ENCODE data around the gene BUD13. TPM values are rescaled to one million over a fixed set of nuclear protein-coding genes. Genes with fewer than 3 reads are reported as not detected.

The BUD13 gene
- total RNA-seq, 1 donor from 2014 or later = 16.9 TPM

DNA sequence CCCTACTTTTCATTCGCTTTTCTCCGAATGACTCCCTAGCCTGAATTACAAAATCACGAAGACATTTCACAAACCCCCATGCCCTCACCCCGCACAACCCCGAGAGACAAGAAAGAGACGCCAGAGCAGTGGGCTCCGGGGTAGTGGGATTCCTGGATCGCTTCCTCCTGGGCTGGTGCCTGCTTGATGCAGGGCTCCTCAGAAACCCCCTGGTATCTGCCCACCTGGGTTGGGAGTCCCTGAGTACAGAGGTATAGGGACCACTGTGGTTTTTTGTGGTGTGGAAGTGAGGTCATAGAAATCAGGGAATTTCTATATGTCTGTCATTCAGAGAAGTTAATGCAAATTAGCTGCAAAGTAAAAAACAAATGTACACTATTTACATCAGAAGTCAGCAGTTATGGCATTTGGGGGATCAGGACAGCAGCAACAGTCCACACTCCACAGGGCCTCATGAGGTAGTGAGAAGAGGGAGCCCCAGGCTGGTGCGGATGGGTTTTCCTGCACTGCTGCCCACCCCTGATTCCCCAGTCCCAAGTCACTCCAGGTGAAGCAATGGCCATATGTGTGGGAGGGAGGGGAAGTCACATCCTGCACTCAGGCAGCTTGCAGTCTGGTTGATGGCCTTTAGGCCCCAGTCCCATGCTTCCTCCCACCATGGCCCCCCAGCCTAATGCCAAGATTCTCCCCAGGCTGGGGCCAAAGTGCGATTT is 39.6 kb downstream of the BUD13 start:
- DNase-seq (ENCODE audit: low spot score) = no peak
- no peaks in the 10 kb centered on the region for H3K36me3 Mint-ChIP-seq (ENCODE audit: low read depth, unreplicated experiment)
- TF ChIP-seq, protein P1, sequence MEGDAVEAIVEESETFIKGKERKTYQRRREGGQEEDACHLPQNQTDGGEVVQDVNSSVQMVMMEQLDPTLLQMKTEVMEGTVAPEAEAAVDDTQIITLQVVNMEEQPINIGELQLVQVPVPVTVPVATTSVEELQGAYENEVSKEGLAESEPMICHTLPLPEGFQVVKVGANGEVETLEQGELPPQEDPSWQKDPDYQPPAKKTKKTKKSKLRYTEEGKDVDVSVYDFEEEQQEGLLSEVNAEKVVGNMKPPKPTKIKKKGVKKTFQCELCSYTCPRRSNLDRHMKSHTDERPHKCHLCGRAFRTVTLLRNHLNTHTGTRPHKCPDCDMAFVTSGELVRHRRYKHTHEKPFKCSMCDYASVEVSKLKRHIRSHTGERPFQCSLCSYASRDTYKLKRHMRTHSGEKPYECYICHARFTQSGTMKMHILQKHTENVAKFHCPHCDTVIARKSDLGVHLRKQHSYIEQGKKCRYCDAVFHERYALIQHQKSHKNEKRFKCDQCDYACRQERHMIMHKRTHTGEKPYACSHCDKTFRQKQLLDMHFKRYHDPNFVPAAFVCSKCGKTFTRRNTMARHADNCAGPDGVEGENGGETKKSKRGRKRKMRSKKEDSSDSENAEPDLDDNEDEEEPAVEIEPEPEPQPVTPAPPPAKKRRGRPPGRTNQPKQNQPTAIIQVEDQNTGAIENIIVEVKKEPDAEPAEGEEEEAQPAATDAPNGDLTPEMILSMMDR (IDR thresholded peaks at IDR 0.05; ENCODE audit: unreplicated experiment) = peak; percentile 12
- H3K27me3 Mint-ChIP-seq (ENCODE audit: unreplicated experiment) = peaks cover 12% of the 10 kb centered on the region
- no peak overlapping the region for H3K27ac Mint-ChIP-seq (ENCODE audit: unreplicated experiment)
- H3K4me3 Mint-ChIP-seq (ENCODE audit: unreplicated experiment) = no peak overlapping the region
- H3K4me1 Mint-ChIP-seq (ENCODE audit: unreplicated experiment) = peaks cover 15% of the 10 kb centered on the region
- H3K9me3 Mint-ChIP-seq (ENCODE audit: unreplicated experiment) = no peaks in the 10 kb centered on the region

DNA sequence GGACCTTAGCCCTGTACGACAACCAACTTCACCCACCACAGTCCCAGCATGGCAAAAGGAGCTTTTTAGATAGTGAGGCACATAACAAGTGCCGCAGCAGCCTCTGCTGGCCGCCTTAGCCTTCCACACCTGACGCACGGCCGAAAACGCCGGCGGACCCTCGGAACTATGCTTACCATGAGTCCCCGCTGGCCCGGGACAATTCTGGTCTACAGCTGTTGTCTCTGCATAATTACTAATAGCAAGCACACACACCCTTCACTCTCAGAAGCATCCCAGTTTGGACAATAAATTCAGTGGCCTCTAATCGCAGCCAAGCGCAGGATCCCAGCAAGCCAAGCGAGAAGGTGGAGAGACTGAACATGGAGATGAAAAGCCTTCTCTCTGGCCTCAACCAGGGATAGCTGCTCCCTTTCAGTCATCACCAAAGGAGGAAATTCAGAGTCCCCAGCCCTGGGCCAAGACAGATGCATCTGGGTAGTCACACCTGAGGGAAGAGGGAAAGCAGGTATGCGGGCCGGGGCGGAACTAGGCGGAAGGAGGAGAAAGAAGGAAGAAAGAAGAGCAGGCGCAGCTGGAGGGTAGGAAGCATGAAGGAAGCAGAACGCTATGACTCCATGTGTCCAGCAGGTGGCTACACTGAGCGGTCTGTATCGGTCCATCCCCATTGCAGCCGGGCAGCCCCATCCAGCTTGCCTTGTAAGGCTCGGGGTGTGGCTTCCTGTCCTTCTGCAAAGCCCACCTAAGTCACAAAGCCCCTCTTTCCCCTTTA is 40.3 kb downstream of the BUD13 start:
- DNase-seq (ENCODE audit: low spot score) = peak; percentile 69

DNA sequence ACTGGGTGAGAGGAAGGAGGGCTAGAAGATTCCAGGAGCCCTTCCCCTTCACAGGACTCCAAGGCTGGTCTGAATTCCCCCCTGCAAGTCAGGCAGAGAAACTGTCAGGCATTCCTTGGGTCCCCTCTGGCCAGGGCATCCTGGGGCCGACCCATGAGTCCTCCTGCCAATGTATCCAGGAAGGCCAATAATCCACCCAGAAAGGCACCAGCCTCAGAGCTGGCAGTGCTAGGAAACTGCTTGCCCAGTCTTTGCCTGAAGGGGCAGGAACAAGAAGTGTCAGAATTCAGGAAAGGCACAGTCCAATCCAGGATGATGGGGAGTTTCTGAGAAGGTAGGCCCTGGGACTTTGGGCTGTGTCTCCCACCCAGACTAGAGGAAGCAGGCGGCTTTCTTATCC is 41.0 kb downstream of the BUD13 start:
- no peaks in the 10 kb centered on the region for H3K36me3 Mint-ChIP-seq (ENCODE audit: low read depth, unreplicated experiment)
- TF ChIP-seq, protein P1 (IDR thresholded peaks at IDR 0.05; ENCODE audit: unreplicated experiment) = no peak
- no peak overlapping the region for H3K27ac Mint-ChIP-seq (ENCODE audit: unreplicated experiment)
- no peak overlapping the region for H3K4me3 Mint-ChIP-seq (ENCODE audit: unreplicated experiment)
- H3K4me1 Mint-ChIP-seq (ENCODE audit: unreplicated experiment) = peaks cover 15% of the 10 kb centered on the region
- H3K9me3 Mint-ChIP-seq (ENCODE audit: unreplicated experiment) = no peaks in the 10 kb centered on the region
- no peak for DNase-seq (ENCODE audit: low spot score)
- H3K27me3 Mint-ChIP-seq (ENCODE audit: unreplicated experiment) = peaks cover 12% of the 10 kb centered on the region

More for the DNA sequence above, 40.3 kb downstream of the BUD13 start:
- TF ChIP-seq, protein P1 (IDR thresholded peaks at IDR 0.05; ENCODE audit: unreplicated experiment) = peak; percentile 74
- no peaks in the 10 kb centered on the region for H3K36me3 Mint-ChIP-seq (ENCODE audit: low read depth, unreplicated experiment)
- H3K9me3 Mint-ChIP-seq (ENCODE audit: unreplicated experiment) = no peaks in the 10 kb centered on the region
- peaks cover 15% of the 10 kb centered on the region for H3K4me1 Mint-ChIP-seq (ENCODE audit: unreplicated experiment)
- H3K4me3 Mint-ChIP-seq (ENCODE audit: unreplicated experiment) = no peak overlapping the region
- H3K27ac Mint-ChIP-seq (ENCODE audit: unreplicated experiment) = no peak overlapping the region
- H3K27me3 Mint-ChIP-seq (ENCODE audit: unreplicated experiment) = peaks cover 12% of the 10 kb centered on the region

DNA sequence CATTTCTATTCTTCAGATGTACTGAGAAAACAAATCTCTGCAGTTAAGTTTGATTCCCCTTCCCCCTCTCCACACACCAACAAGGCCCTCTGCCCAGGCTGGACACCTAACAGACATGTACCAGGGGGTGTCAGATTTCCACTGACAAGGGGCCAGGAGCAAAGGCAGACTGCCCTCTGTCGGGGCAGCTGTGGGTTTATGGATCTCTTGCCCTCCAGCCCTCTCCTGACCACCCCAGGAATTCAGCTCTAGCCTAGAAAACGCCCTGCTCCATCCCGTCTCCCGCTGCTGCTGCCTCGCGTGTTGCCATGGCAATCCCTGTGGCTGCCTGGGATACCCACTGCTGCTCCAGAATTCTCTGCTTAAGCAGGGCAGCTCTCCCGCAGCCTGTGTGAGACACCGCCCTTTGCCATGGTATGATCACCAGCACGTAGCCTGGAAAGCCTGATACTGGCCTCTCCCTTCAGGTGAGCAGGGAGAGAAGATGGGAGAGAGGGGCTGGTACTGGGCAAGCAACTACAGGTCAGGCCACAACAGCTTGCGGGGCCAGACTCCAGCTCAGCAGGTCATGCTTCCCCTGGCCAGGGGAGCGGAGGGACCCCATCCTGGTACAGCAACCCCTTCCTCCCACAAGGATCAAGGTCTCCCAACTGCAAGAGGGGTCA is 41.6 kb downstream of the BUD13 start:
- H3K27ac Mint-ChIP-seq (ENCODE audit: unreplicated experiment) = no peak overlapping the region
- no peaks in the 10 kb centered on the region for H3K9me3 Mint-ChIP-seq (ENCODE audit: unreplicated experiment)
- H3K4me3 Mint-ChIP-seq (ENCODE audit: unreplicated experiment) = no peak overlapping the region
- TF ChIP-seq, protein P1 (IDR thresholded peaks at IDR 0.05; ENCODE audit: unreplicated experiment) = no peak
- peak; percentile 18 for DNase-seq (ENCODE audit: low spot score)
- peaks cover 12% of the 10 kb centered on the region for H3K27me3 Mint-ChIP-seq (ENCODE audit: unreplicated experiment)
- H3K36me3 Mint-ChIP-seq (ENCODE audit: low read depth, unreplicated experiment) = no peaks in the 10 kb centered on the region
- H3K4me1 Mint-ChIP-seq (ENCODE audit: unreplicated experiment) = peaks cover 15% of the 10 kb centered on the region
